GM12892 (cell line): ENCODE data around the gene FKBP15.

Source experiments
- POLR2A ChIP-seq: IDR thresholded peaks from 2 replicates; pipeline ENCODE4 v1.6.1; 2011; ENCODE audit warnings: low read depth, low read length, control low read depth
- POLR2AphosphoS5 ChIP-seq: IDR thresholded peaks from 2 replicates; pipeline ENCODE4 v1.6.1; 2011; ENCODE audit warnings: low read depth, low read length, control low read depth

- no peak for TF ChIP-seq POLR2A
- TF ChIP-seq POLR2AphosphoS5 = no peak
Observed at GRCh38 chr9:113269871-113270270, 48.8 kb upstream of the FKBP15 start.
